ENCODE results near the gene SPATA31E1.
"Not testable (repeated sequence)": the region's sequence is repeated elsewhere in the genome, so short reads cannot be mapped to it uniquely, and the experiment has no call there.

SPATA31E1 gene

GRCh38 chr9:87882627-87883026 lies at the start of gene SPATA31E1:
TSS of gene SPATA31E1 (plus strand) at chr9:87882877. CDS start at chr9:87882892, 15 bp downstream.
- DNase-seq (ENCODE audit: low spot score) = no peak

GRCh38 chr9:87834357-87834756 lies 48.3 kb upstream of the SPATA31E1 start:
- no peak for DNase-seq (ENCODE audit: low spot score)

GRCh38 chr9:87836536-87836935 lies 46.1 kb upstream of the SPATA31E1 start:
- no peak for DNase-seq (ENCODE audit: low spot score)

- no peak for DNase-seq (ENCODE audit: low spot score)
These were observed 45.5 kb upstream of the SPATA31E1 start for GRCh38 chr9:87836951-87837705.

GRCh38 chr9:87840134-87840533 lies 42.5 kb upstream of the SPATA31E1 start:
- no peak for DNase-seq (ENCODE audit: low spot score)

GRCh38 chr9:87842878-87843585 lies 39.6 kb upstream of the SPATA31E1 start:
- DNase-seq (ENCODE audit: low spot score) = no peak

- no peak for DNase-seq (ENCODE audit: low spot score)
These were observed 38.2 kb upstream of the SPATA31E1 start for GRCh38 chr9:87844506-87844905.

- DNase-seq (ENCODE audit: low spot score) = not testable (repeated sequence)
These were observed 34.9 kb upstream of the SPATA31E1 start for GRCh38 chr9:87847817-87848216.

GRCh38 chr9:87849144-87849758 lies 33.4 kb upstream of the SPATA31E1 start:
- peak; percentile 69 for DNase-seq (ENCODE audit: low spot score)

- peak; percentile 41 for DNase-seq (ENCODE audit: low spot score)
These were observed 32.3 kb upstream of the SPATA31E1 start for GRCh38 chr9:87850391-87850790.

GRCh38 chr9:87851186-87851585 lies 31.5 kb upstream of the SPATA31E1 start:
- peak; percentile 11 for DNase-seq (ENCODE audit: low spot score)

- no peak for DNase-seq (ENCODE audit: low spot score)
These were observed 29.4 kb upstream of the SPATA31E1 start for GRCh38 chr9:87853302-87853701.

- DNase-seq (ENCODE audit: low spot score) = peak; percentile 8
These were observed 28.6 kb upstream of the SPATA31E1 start for GRCh38 chr9:87853876-87854579.

- no peak for DNase-seq (ENCODE audit: low spot score)
These were observed 28.1 kb upstream of the SPATA31E1 start for GRCh38 chr9:87854580-87854955.

GRCh38 chr9:87855061-87855460 lies 27.6 kb upstream of the SPATA31E1 start:
- no peak for DNase-seq (ENCODE audit: low spot score)

- peak; percentile 44 for DNase-seq (ENCODE audit: low spot score)
These were observed 25.3 kb upstream of the SPATA31E1 start for GRCh38 chr9:87857141-87857947.

GRCh38 chr9:87857948-87858335 lies 24.7 kb upstream of the SPATA31E1 start:
- peak; percentile 49 for DNase-seq (ENCODE audit: low spot score)

GRCh38 chr9:87859137-87859536 lies 23.5 kb upstream of the SPATA31E1 start:
- DNase-seq (ENCODE audit: low spot score) = no peak

- no peak for DNase-seq (ENCODE audit: low spot score)
These were observed 22.9 kb upstream of the SPATA31E1 start for GRCh38 chr9:87859786-87860185.

- DNase-seq (ENCODE audit: low spot score) = no peak
These were observed 21.3 kb upstream of the SPATA31E1 start for GRCh38 chr9:87861332-87861731.

GRCh38 chr9:87862536-87863268 lies 20.0 kb upstream of the SPATA31E1 start:
- DNase-seq (ENCODE audit: low spot score) = no peak
